GM19455 (cell line): ENCODE data around the gene LZTR1.
"Not testable (repeated sequence)": the region's sequence is repeated elsewhere in the genome, so short reads cannot be mapped to it uniquely, and the experiment has no call there.

Experiments
- ATAC-seq: cut with Tn5 transposase; IDR thresholded peaks from one replicate; pipeline ENCODE4 v1.9.1; 2021; ENCODE audit not compliant: unreplicated experiment

Gene LZTR1

DNA sequence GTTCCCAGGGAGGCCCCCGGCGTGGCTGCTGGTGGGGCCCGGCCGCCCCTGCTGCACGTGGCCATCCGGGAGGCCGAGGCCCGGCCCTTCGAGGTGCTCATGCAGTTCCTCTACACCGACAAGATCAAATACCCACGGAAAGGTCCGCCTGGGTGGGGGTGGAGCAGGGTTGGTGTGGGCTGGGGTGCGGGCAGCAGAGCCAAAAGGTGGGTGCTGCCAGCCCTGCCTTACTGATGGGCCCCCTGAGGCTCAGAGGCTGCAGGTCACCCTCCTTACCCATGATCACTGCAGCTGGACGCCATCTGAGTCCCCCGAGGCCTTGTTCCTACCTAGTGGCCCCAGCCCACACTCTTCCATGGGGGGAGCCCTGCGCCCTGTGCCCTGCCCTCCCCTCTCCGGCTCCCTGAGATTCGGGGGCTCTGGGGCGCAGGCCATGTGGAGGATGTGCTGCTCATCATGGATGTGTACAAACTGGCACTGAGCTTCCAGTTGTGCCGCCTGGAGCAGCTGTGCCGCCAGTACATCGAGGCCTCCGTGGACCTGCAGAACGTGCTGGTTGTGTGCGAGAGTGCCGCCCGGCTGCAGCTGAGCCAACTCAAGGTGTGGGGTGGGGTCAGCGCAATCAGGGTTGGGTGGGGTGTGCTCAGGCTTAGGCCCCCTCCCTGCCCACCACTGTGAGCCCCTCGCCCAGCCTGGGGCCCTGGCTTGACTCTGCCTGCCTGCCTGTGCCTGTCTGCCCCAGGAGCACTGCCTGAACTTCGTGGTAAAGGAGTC, 12.2 kb downstream of the LZTR1 start:
- no peak for ATAC-seq

- ATAC-seq = no peak
Measured at GRCh38 chr22:20994902-20995241, 12.8 kb downstream of the LZTR1 start.

GRCh38 chr22:20995329-20996030, 13.4 kb downstream of the LZTR1 start:
- ATAC-seq = no peak

- ATAC-seq = no peak
Measured at GRCh38 chr22:20996031-20996410, 13.9 kb downstream of the LZTR1 start.

DNA sequence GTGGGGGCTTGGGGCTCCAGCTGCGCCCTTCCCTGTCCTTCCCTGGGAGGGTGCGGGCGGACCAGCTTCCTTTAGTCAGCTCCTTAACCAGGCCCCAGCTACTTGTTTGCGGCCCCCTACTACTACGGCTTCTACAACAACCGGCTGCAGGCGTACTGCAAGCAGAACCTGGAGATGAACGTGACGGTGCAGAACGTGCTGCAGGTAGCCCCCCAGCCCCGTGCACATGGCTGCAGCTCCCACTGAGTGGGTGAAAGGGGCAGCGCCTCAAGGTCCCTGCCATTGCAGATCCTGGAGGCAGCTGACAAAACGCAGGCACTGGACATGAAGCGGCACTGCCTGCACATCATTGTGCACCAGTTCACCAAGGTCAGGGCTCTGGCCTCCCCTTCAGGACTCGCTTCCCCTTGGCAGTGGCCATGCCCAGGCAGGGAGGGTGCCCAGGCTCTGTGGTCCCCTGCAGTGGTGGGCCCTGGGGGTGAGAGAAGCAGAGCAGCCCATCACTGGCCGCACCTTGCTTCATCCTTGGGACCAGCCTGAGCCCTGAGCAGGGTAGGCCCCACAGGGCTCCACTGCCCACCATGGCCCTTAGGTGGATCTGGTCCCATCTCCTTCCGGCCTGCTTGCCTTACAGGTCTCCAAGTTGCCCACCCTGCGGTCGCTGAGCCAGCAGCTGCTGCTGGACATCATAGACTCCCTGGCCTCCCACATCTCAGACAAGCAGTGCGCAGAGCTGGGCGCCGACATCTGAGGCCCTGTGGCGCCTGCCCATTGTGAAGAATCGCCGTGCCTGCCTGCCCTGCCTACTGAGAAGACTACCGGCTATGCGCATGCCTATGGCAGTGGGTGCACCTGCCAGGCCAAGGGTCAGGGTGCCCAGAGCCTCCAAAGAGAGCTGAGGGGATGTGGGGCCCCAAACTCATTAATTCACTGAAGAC, 14.8 kb downstream of the LZTR1 start:
- ATAC-seq = no peak

- no peak for ATAC-seq
Measured at GRCh38 chr22:20997536-20998257, 15.6 kb downstream of the LZTR1 start.

DNA sequence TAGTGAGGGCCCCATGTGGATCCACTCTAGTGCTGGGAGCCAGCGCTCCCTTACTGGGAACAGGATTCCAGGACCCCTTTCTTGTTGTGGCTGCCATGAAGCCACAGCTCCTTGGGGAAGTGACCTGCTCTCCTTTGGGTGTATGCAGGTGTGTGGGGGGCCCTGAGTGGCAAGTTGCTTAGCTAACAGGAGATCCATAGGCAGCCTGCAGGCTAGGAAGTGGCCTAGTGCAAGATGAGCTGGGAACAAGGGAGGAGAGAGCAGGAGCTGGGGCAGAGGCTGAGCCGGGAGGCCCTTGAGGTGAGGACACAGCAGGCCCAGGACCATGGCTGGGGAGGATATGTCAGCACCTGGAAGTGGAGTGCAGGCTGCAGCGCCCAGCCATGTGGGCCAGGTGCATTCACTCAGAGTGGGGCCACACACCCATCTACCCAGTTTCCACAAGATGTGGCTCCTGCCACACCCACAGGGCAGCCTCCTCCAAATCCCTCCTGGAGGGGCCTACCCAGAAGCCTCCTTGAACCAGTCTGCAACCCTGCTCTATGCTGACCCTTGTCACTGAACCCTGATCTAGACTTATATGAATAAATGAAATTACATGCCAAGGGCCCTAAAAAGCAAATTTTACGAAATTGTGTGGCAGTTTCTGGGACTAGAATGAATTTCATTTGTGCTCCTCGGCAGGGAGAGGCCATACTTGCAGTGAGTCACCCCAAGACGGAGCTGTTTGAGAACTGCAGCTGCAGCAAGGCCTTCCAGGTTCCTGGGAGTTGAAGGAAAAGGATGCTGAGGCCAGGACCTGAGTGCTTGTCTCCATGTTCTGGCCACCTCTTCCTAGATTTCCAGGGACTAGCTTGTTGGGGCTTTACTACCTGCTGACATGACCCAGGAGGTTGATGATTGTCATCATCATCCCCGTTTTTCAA, 16.6 kb downstream of the LZTR1 start:
- ATAC-seq = no peak

GRCh38 chr22:20999350-21000206, 17.5 kb downstream of the LZTR1 start:
- ATAC-seq = no peak

DNA sequence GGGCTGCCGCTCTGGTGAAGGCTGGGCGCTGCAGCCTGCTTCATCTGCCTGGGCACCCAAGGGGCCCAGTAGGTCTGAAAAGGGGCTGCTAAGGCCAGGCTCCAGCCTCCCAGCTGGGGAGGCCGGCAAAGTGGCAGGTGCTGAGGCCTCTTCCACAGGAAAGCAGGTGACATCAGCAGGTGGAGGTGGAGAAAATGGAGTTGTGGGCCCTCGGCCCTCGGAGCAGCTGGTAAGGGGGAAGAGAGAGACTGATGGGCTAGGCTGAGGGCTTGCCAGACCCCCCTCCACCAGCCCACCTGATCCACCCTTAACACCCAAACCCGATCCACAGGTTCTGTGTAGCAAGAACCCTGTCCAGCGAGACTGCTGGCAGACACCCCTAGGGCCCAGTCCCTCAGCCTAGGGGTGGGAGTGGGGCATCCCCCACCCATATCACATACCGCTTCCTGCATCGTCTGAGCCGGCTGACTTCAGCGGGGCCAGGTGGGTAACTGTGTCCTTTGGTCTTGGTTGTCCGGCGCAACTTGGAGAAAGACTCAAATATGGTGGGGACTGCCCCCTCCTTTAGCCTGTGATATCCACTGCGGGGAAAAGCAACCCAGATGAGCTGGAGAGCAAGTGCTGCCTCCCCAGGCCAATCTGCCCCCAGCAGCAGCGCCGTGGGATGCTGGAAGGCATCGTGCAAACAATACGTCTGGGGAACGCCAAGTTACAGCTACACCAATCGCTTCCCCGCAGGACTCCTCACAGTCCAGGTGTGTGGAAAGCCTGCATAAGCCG, 18.3 kb downstream of the LZTR1 start:
- ATAC-seq = no peak

- ATAC-seq = no peak
Measured at GRCh38 chr22:21000987-21001600, 19.0 kb downstream of the LZTR1 start.

GRCh38 chr22:21001601-21002325, 19.7 kb downstream of the LZTR1 start, which contains the start of gene THAP7:
TSS of gene THAP7 (minus strand) at chr22:21002118. CDS start at chr22:21001911, 207 bp downstream.
- ATAC-seq = peak; percentile 77

- ATAC-seq = no peak
Measured at GRCh38 chr22:21003782-21004181, 21.7 kb downstream of the LZTR1 start.

GRCh38 chr22:21009208-21009607, 27.1 kb downstream of the LZTR1 start:
- ATAC-seq = not testable (repeated sequence)

DNA sequence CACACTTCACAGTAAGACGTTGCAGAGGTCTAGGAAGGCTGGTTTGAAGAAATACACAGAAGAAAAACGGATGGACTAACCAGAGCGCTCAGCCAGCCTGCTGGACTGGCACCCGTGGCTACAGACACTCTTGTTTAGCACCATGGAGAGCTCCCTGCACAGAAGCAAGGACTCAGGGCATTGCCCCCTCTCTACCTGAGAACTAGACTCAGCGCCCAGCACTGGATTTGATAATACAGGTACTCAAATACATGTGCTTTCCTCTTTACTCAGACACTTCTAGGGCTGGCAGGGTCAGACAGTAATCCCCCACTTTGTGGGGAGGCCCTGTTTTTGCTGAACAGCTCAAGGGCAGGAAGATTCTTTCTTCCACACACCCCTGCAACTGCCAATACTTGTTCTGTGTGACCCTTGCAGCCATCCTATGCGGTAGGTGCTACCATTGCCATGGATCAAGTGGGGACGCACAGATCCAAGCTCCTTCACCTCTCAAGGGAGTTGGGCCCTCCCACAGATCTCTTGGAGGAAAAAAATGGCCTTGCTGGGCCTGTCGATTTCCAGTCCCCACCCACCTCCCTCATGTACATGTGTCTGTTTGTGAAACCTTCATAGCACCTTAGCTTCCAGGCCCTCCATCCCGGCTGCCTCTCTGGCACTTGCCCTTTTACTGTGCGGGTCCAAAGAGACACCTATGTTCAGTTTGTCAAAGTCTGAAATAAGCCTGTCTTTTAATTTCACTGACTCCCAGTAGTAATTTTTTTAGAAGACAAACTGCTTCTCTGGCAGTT, 27.7 kb downstream of the LZTR1 start:
- no peak for ATAC-seq

GRCh38 chr22:21010426-21011113, 28.5 kb downstream of the LZTR1 start:
- no peak for ATAC-seq
